Gastrocnemius medialis (tissue), 4 donors: ENCODE measurements around the gene SPRR3.

Source experiments
- CTCF ChIP-seq, 5 experiments: fragments of 450-650 bp in 3 of 5; fragments of 200-600 bp in 2 of 5; sonication (generic) in 2 of 5; IDR thresholded peaks in 4 of 5; conservative IDR thresholded peaks in 1 of 5; 1 replicate in 4 of 5; 2 replicates in 1 of 5; pipeline ENCODE4 v1.5.1; 2016 to 2019; ENCODE audit warnings: antibody characterized with exemption in 5 of 5, mild to moderate bottlenecking in 3 of 5, moderate library complexity in 3 of 5
- POLR2A ChIP-seq, 2 donors: fragments of 450-650 bp; IDR thresholded peaks; one replicate each; pipeline ENCODE4 v1.6.1; 2017; ENCODE audit warnings: antibody characterized with exemption in 2 of 2, mild to moderate bottlenecking in 2 of 2, moderate library complexity in 2 of 2

- TF ChIP-seq CTCF (IDR thresholded peaks at IDR 0.05 in 4 of 5, conservative IDR thresholded peaks at IDR 0.05 in 1 of 5), result no peak
- TF ChIP-seq POLR2A (IDR thresholded peaks at IDR 0.05), result no peak
Observed at GRCh38 chr1:152969036-152969435, 32.5 kb upstream of the SPRR3 start.
